HepG2 (cell line): ENCODE results near the gene ANKRD66. TPM values are rescaled to one million over a fixed set of nuclear protein-coding genes. Genes with fewer than 3 reads are reported as not detected.

Experiments
- ATAC-seq: fragments of 200-7000 bp; cut with Tn5 transposase; 3 replicates; pipeline ENCODE4 v1.9.1; 2020; ENCODE audit warnings: mild to moderate bottlenecking, moderate library complexity
- BruUV-seq: library from RNA; stranded (reverse); fragments of 400-500 nt; replicated peaks from 2 replicates; lab custom pipeline; 2021; lab: Mats Ljungman, UMichigan
- CTCF ChIA-PET: fragments of 300-600 bp; formaldehyde crosslinking; extraction: SDS; loops from one replicate; lab custom pipeline; 2021; ENCODE audit warnings: low total read pairs, inconsistent platforms, low intra/inter-chr PET ratio; lab: Yijun Ruan, JAX
- POLR2A ChIA-PET: fragments of 350-600 bp; sonication (Branson Sonifier 250); formaldehyde crosslinking; loops from one replicate; lab custom pipeline; 2020; ENCODE audit warnings: antibody characterized with exemption, inconsistent platforms; lab: Yijun Ruan, JAX
- DNase-seq: peaks from one replicate; pipeline ENCODE4 v3.0.0-alpha.2; 2015; ENCODE audit warnings: low spot score
- FAIRE-seq: peaks from 3 replicates; lab custom pipeline; 2011; peaks lifted over from hg19 to GRCh38; lab: Jason Lieb, UNC
- H2AFZ ChIP-seq: one replicate; pipeline ENCODE4 v1.6.1; 2011; ENCODE audit warnings: low read length, inconsistent platforms
- H3K27ac ChIP-seq: fragments of 300-600 bp; 3 replicates; pipeline ENCODE4 v1.8.0; 2011; ENCODE audit warnings: mixed run types, mild to moderate bottlenecking, mixed read lengths, low read length, inconsistent platforms; ENCODE audit not compliant: insufficient read depth; ENCODE audit errors: extremely low read length
- H3K27me3 ChIP-seq, 2 experiments: fragments of 200-600 bp in 1 of 2; 2 replicates in 1 of 2; 3 replicates in 1 of 2; pipeline versions ENCODE4 v1.6.0 to v1.8.0; 2011; ENCODE audit warnings: low read length in 2 of 2, mild to moderate bottlenecking in 2 of 2, moderate library complexity in 2 of 2, inconsistent platforms in 1 of 2; ENCODE audit not compliant: insufficient read depth in 2 of 2, control insufficient read depth in 1 of 2
- H3K36me3 ChIP-seq, 2 experiments: fragments of 200-600 bp in 1 of 2; replicated peaks in 1 of 2; 2 replicates in 1 of 2; 3 replicates in 1 of 2; pipeline versions ENCODE4 v1.5.1 to v1.8.0; 2011; ENCODE audit warnings: low read length in 2 of 2, inconsistent platforms in 1 of 2; ENCODE audit not compliant: insufficient read depth in 2 of 2, control insufficient read depth in 1 of 2
- H3K4me1 ChIP-seq: 2 replicates; pipeline ENCODE4 v1.5.1; 2012; ENCODE audit warnings: low read length, inconsistent platforms; ENCODE audit not compliant: insufficient read depth
- H3K4me2 ChIP-seq: 2 replicates; pipeline ENCODE4 v1.6.0; 2011; ENCODE audit warnings: low read depth, low read length, inconsistent platforms
- H3K4me3 ChIP-seq, 3 experiments: fragments of 200-600 bp in 1 of 3; sonication (generic), shearing (Covaris generic) in 1 of 3; replicated peaks in 1 of 3; 2 replicates each; pipeline ENCODE4 v1.5.1; 2011 to 2016; ENCODE audit warnings: low read length in 3 of 3, inconsistent platforms in 2 of 3, low read depth in 2 of 3, mild to moderate bottlenecking in 2 of 3, control low read depth in 1 of 3, mixed read lengths in 1 of 3; ENCODE audit not compliant: insufficient read depth in 1 of 3
- H3K79me2 ChIP-seq: one replicate; pipeline ENCODE4 v1.6.1; 2011; ENCODE audit warnings: low read length, inconsistent platforms; ENCODE audit not compliant: insufficient read depth
- H3K9ac ChIP-seq: 2 replicates; pipeline ENCODE4 v1.6.0; 2011; ENCODE audit warnings: mild to moderate bottlenecking, low read depth, low read length, inconsistent platforms; ENCODE audit not compliant: insufficient read depth
- H3K9me3 ChIP-seq: 2 replicates; pipeline ENCODE4 v1.5.1; 2012; ENCODE audit warnings: mild to moderate bottlenecking, low read length
- H4K20me1 ChIP-seq: 2 replicates; pipeline ENCODE4 v1.6.0; 2011; ENCODE audit warnings: inconsistent platforms, mild to moderate bottlenecking, low read length, moderate library complexity; ENCODE audit not compliant: insufficient read depth
- ARHGAP35 ChIP-seq: sonication (generic); formaldehyde crosslinking; IDR thresholded peaks from 2 replicates; pipeline ENCODE4 v1.9.0; 2022; ENCODE audit warnings: mild to moderate bottlenecking, inconsistent platforms, moderate library complexity, missing genetic modification reagents, borderline replicate concordance
- NFATC3 ChIP-seq: sonication (generic); formaldehyde crosslinking; IDR thresholded peaks from 2 replicates; pipeline ENCODE4 v1.5.1; 2020; ENCODE audit warnings: mild to moderate bottlenecking, missing genetic modification reagents
- NR1H2 ChIP-seq: sonication (generic); formaldehyde crosslinking; IDR thresholded peaks from 2 replicates; pipeline ENCODE4 v1.8.1; 2022; ENCODE audit warnings: low read depth, missing genetic modification reagents, borderline replicate concordance
- SMARCE1 ChIP-seq: fragments of 450-650 bp; IDR thresholded peaks from 2 replicates; pipeline ENCODE4 v1.6.1; 2017; ENCODE audit warnings: borderline replicate concordance
- TSC22D2 ChIP-seq: sonication (generic); formaldehyde crosslinking; IDR thresholded peaks from 2 replicates; pipeline ENCODE4 v1.5.1; 2020; ENCODE audit warnings: missing genetic modification reagents, mild to moderate bottlenecking, borderline replicate concordance
- ZFAT ChIP-seq: sonication (generic); formaldehyde crosslinking; conservative IDR thresholded peaks from 2 replicates; pipeline ENCODE4 v1.8.1; 2023; ENCODE audit warnings: missing genetic modification reagents, inconsistent platforms
- ZNF331 ChIP-seq: sonication (generic); formaldehyde crosslinking; IDR thresholded peaks from 2 replicates; pipeline ENCODE4 v1.4.0; 2020; ENCODE audit warnings: missing genetic modification reagents
- ZNF383 ChIP-seq: sonication (generic); formaldehyde crosslinking; IDR thresholded peaks from 2 replicates; pipeline ENCODE4 v1.4.0; 2020; ENCODE audit warnings: missing genetic modification reagents, mild to moderate bottlenecking, borderline replicate concordance
- ZNF430 ChIP-seq: sonication (generic); formaldehyde crosslinking; IDR thresholded peaks from 2 replicates; pipeline ENCODE4 v1.9.0; 2021; ENCODE audit warnings: mild to moderate bottlenecking, missing genetic modification reagents
- ZNF562 ChIP-seq: sonication (generic); formaldehyde crosslinking; IDR thresholded peaks from 2 replicates; pipeline ENCODE4 v1.8.0; 2022; ENCODE audit warnings: missing genetic modification reagents, borderline replicate concordance
- WGBS: methylation state at CpG from one replicate; pipeline ENCODE4 v1.1.6; 2017; ENCODE audit warnings: low lambda C conversion rate; 5-methylcytosine and 5-hydroxymethylcytosine counted together
- in situ Hi-C: cut with HindIII; loops from 2 replicates; pipeline ENCODE4 v1.10.0; 2017; ENCODE audit warnings: low pct_unique_long_range_greater_than_20kb; ENCODE audit not compliant: extremely low pct_ligation_motif_present
- intact Hi-C: fragments of 100-400 bp; cut with micrococcal nuclease; formaldehyde crosslinking; loops from one replicate; pipeline ENCODE4 v1.10.0; 2022; ENCODE audit not compliant: unreplicated experiment
- polyA plus RNA-seq, 8 experiments: library from polyadenylated mRNA; depleted of rRNA in 3 of 8; stranded (reverse) in 7 of 8; unstranded in 1 of 8; fragments of >200 nt; fragmentation: Illumina TruSeq in 4 of 8; extraction: Trizol in 4 of 8; gene quantifications; 2 replicates each; pipeline versions ENCODE4 v1.2.1 to v1.2.3, GENCODE V29; 2011 to 2016; ENCODE audit warnings: low read depth in 4 of 8, missing spikeins in 1 of 8, mixed read lengths in 1 of 8; ENCODE audit not compliant: insufficient read depth in 1 of 8
- total RNA-seq, 5 experiments: library from RNA; depleted of rRNA; stranded (reverse); fragments of >200 nt; fragmentation: Illumina TruSeq; extraction: Trizol; gene quantifications; 2 replicates each; pipeline ENCODE4 v1.2.3, GENCODE V29; 2016; ENCODE audit warnings: low read depth in 1 of 5
- TF ChIP-seq, protein P1 (sequence below): sonication (generic); formaldehyde crosslinking; IDR thresholded peaks from 2 replicates; pipeline ENCODE4 v1.4.0; 2020; ENCODE audit warnings: missing genetic modification reagents, borderline replicate concordance
- TF ChIP-seq, protein P2 (sequence below): sonication (generic); formaldehyde crosslinking; IDR thresholded peaks from 2 replicates; pipeline ENCODE4 v1.8.0; 2022; ENCODE audit warnings: mild to moderate bottlenecking, missing genetic modification reagents; ENCODE audit not compliant: insufficient replicate concordance
- TF ChIP-seq, protein P3 (sequence below): sonication (generic); formaldehyde crosslinking; conservative IDR thresholded peaks from 2 replicates; pipeline ENCODE4 v1.8.1; 2023; ENCODE audit warnings: missing genetic modification reagents
- TF ChIP-seq, protein P4 (sequence below): IDR thresholded peaks from 2 replicates; pipeline ENCODE4 v1.6.1; 2012; ENCODE audit warnings: inconsistent platforms
- TF ChIP-seq, protein P5 (sequence below): sonication (generic); IDR thresholded peaks from 2 replicates; pipeline ENCODE4 v1.6.1; 2016; ENCODE audit warnings: low read depth, borderline replicate concordance

The ANKRD66 gene
- total and polyA plus RNA-seq, 2 of the 13 experiments (the other 11 are each of a cell fraction or from before 2014, with no cell fraction given), result not detected

DNA sequence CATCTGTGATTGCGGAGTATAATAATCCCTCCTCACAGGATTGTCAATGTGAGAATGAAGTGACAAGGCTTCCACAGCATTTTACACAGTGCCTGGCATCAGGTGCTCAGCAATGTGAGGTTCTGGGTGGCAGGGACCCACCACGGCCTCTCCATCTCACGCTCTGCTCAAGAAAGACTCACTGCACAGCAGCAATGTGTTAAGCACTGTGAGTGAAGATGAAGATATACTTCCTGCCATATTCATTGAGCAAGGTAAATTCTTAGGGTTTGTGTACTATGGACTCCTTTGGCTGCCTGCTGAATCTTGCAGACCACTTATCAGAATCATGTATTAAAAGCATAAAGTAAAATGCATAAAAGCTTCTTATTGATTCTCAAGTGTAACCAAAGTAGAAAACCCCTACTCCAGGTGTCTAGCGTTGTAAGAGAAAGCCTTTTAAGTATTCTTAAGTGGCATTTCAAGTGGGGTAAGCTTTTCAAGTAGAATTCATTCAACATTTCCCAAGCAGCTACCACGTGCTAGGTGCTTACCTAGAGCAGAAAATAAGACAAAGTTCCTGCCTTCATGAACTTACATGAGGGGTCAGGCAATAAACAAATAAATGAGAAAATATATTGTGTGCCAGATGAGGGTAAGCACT is 29.5 kb downstream of the ANKRD66 start (continued):
- TF ChIP-seq, protein P1, sequence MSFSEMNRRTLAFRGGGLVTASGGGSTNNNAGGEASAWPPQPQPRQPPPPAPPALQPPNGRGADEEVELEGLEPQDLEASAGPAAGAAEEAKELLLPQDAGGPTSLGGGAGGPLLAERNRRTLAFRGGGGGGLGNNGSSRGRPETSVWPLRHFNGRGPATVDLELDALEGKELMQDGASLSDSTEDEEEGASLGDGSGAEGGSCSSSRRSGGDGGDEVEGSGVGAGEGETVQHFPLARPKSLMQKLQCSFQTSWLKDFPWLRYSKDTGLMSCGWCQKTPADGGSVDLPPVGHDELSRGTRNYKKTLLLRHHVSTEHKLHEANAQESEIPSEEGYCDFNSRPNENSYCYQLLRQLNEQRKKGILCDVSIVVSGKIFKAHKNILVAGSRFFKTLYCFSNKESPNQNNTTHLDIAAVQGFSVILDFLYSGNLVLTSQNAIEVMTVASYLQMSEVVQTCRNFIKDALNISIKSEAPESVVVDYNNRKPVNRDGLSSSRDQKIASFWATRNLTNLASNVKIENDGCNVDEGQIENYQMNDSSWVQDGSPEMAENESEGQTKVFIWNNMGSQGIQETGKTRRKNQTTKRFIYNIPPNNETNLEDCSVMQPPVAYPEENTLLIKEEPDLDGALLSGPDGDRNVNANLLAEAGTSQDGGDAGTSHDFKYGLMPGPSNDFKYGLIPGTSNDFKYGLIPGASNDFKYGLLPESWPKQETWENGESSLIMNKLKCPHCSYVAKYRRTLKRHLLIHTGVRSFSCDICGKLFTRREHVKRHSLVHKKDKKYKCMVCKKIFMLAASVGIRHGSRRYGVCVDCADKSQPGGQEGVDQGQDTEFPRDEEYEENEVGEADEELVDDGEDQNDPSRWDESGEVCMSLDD (CRISPR knock-in tag), result no peak
- TF ChIP-seq ZNF383 (CRISPR knock-in tag) (no peak), TSC22D2 (no peak), NR1H2 (CRISPR knock-in tag) (no peak), ZNF430 (no peak), NFATC3 (no peak)

DNA sequence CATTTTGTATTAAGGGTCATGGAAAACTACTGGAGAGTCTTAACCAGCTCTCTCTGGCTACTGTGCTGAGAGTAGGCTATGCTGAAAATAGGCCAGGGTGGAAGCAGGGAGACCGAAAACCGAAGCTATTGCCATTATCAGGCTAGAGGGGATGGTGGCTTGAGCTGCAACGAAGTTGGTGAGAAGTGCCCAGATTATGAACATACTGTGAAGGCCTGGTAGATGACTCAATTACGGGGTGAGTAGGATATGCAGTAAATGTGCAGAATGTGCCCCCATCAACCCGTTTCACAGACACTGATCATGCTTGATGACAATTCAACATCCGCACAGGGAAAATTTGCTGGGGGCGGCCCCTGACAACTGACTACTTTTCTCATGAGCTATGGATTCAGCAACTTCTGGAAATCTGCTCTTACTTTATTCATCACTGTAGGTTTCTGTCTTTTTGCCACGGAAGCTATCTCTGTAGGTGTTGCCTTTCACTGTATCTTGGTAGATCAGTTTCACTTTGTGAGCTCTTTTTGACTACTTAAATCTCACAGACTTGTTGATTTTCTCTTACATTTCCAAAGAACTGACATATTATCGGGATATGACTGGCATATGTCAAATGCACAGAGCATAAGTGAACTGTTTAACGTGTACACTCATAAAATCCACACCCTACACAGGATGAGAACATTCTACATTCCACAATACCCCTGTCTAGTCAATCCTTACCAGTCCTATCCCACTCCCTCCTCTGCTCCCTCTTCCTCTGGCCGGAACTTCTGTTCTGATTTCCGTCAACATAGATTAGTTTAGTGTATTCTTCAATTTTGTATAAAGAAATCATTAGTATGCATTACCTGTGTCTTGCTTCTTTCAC is 31.0 kb downstream of the ANKRD66 start:
- DNase-seq (no peak), FAIRE-seq (no peak), ATAC-seq (no peak)
- WGBS, result 33% methylated on average over 12 of the region's 12 CpGs
- H3K9me3 ChIP-seq, result no peaks in the 10 kb centered on the region
- POLR2A ChIA-PET, result no interaction called here
- H4K20me1 ChIP-seq, result no peaks in the 10 kb centered on the region
- H3K79me2 ChIP-seq, result no peaks in the 10 kb centered on the region
- CTCF ChIA-PET, result no interaction called here
- H3K27ac ChIP-seq, result no peak overlapping the region
- H3K36me3 ChIP-seq, result no peaks in the 10 kb centered on the region
- H3K27me3 ChIP-seq, result no peaks in the 10 kb centered on the region
- no TSS peak for BruUV-seq
- in situ Hi-C loops (no loop called here), intact Hi-C loops (no loop called here)
- no peak overlapping the region for H3K4me2 ChIP-seq
- no peaks in the 10 kb centered on the region for H3K4me1 ChIP-seq
- H3K9ac ChIP-seq, result no peak overlapping the region
- no peak overlapping the region for H3K4me3 ChIP-seq
- H2AFZ ChIP-seq, result no peak overlapping the region
- TF ChIP-seq, protein P2, sequence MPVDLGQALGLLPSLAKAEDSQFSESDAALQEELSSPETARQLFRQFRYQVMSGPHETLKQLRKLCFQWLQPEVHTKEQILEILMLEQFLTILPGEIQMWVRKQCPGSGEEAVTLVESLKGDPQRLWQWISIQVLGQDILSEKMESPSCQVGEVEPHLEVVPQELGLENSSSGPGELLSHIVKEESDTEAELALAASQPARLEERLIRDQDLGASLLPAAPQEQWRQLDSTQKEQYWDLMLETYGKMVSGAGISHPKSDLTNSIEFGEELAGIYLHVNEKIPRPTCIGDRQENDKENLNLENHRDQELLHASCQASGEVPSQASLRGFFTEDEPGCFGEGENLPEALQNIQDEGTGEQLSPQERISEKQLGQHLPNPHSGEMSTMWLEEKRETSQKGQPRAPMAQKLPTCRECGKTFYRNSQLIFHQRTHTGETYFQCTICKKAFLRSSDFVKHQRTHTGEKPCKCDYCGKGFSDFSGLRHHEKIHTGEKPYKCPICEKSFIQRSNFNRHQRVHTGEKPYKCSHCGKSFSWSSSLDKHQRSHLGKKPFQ (CRISPR knock-in tag), result no peak
- TF ChIP-seq, protein P3, sequence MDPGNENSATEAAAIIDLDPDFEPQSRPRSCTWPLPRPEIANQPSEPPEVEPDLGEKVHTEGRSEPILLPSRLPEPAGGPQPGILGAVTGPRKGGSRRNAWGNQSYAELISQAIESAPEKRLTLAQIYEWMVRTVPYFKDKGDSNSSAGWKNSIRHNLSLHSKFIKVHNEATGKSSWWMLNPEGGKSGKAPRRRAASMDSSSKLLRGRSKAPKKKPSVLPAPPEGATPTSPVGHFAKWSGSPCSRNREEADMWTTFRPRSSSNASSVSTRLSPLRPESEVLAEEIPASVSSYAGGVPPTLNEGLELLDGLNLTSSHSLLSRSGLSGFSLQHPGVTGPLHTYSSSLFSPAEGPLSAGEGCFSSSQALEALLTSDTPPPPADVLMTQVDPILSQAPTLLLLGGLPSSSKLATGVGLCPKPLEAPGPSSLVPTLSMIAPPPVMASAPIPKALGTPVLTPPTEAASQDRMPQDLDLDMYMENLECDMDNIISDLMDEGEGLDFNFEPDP, result no peak
- TF ChIP-seq ZNF331 (no peak), ZNF562 (CRISPR knock-in tag) (no peak), SMARCE1 (no peak), ZFAT (CRISPR knock-in tag) (no peak), ARHGAP35 (no peak)
- TF ChIP-seq, protein P4, sequence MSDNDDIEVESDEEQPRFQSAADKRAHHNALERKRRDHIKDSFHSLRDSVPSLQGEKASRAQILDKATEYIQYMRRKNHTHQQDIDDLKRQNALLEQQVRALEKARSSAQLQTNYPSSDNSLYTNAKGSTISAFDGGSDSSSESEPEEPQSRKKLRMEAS, result no peak
- TF ChIP-seq, protein P5, sequence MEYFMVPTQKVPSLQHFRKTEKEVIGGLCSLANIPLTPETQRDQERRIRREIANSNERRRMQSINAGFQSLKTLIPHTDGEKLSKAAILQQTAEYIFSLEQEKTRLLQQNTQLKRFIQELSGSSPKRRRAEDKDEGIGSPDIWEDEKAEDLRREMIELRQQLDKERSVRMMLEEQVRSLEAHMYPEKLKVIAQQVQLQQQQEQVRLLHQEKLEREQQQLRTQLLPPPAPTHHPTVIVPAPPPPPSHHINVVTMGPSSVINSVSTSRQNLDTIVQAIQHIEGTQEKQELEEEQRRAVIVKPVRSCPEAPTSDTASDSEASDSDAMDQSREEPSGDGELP, result no peak
